Natural killer cell treated with Interleukin-12 subunit alpha and Interleukin-12 subunit beta and Interleukin-15 and Interleukin-18, amount 100 ng/mL, for 72 hours (primary cell): ENCODE measurements around the gene FBXL5. TPM values are rescaled to one million over a fixed set of nuclear protein-coding genes. Genes with fewer than 3 reads are reported as not detected.

Experiments used
- ATAC-seq, 2 donors: fragments of 150-1000 bp; cut with Tn5 transposase in 1 of 2; sonication (Bioruptor Pico), chemical (Tn5 transposase) in 1 of 2; 2 replicates each; pipeline ENCODE4 v1.10.0; 2021
- DNase-seq: peaks from one replicate; pipeline ENCODE4 v3.0.0; 2022; ENCODE audit warnings: low spot score
- H3K27ac Mint-ChIP-seq, 2 donors: 1 replicate in 1 of 2; 2 replicates in 1 of 2; pipeline ENCODE4 v1.8.0; 2022; ENCODE audit warnings: mixed read lengths in 2 of 2, mild to moderate bottlenecking in 1 of 2, moderate library complexity in 1 of 2
- H3K27me3 Mint-ChIP-seq, 2 donors: 1 replicate in 1 of 2; 2 replicates in 1 of 2; pipeline ENCODE4 v1.8.0; 2022; ENCODE audit warnings: mixed read lengths in 2 of 2
- H3K36me3 Mint-ChIP-seq: one replicate; pipeline ENCODE4 v1.8.0; 2022; ENCODE audit warnings: mixed read lengths
- H3K4me1 Mint-ChIP-seq, 2 donors: 1 replicate in 1 of 2; 2 replicates in 1 of 2; pipeline ENCODE4 v1.8.0; 2022; ENCODE audit warnings: low read depth in 2 of 2, mixed read lengths in 2 of 2, mild to moderate bottlenecking in 1 of 2
- H3K4me3 Mint-ChIP-seq: one replicate; pipeline ENCODE4 v1.8.0; 2022; ENCODE audit warnings: mixed read lengths
- H3K9me3 Mint-ChIP-seq: 2 replicates; pipeline ENCODE4 v1.8.0; 2022; ENCODE audit warnings: mixed read lengths
- total RNA-seq, 2 donors: library from RNA; stranded (reverse); gene quantifications; one replicate each; pipeline ENCODE4 v1.2.3, GENCODE V29; 2022

Gene FBXL5
- 10 to 100 TPM; 50.5 to 73.9 TPM for total RNA-seq

- no peaks in the 10 kb centered on the region for H3K36me3 Mint-ChIP-seq
- H3K27me3 Mint-ChIP-seq = no peaks in the 10 kb centered on the region
- H3K27ac Mint-ChIP-seq = peak within 1 kb of the TSS; percentile 85 to 94
- no peaks in the 10 kb centered on the region for H3K9me3 Mint-ChIP-seq
- ATAC-seq = peak; percentile 89 to 90
- H3K4me1 Mint-ChIP-seq = peaks cover 51 to 59% of the 10 kb centered on the region in 2 donors
- DNase-seq = peak; percentile 91
- peak within 1 kb of the TSS; percentile 94 for H3K4me3 Mint-ChIP-seq
Observed at GRCh38 chr4:15655223-15656037, at the start of gene FBXL5. Gene FBXL5 (minus strand): TSS chr4:15655357. CDS start chr4:15655287, 70 bp downstream.

GRCh38 chr4:15704129-15704528, 49.0 kb upstream of the FBXL5 start:
- Mint-ChIP-seq H3K36me3 (no peaks in the 10 kb centered on the region), H3K27me3 (peaks cover 11 to 17% of the 10 kb centered on the region in 2 donors), H3K4me3 (peak overlapping the region; percentile 84), H3K4me1 (peaks cover 0 to 16% of the 10 kb centered on the region in 2 donors), H3K9me3 (no peaks in the 10 kb centered on the region), H3K27ac (no peak overlapping the region)
- no peak for ATAC-seq
- no peak for DNase-seq

GRCh38 chr4:15703439-15703838, 48.3 kb upstream of the FBXL5 start:
- Mint-ChIP-seq H3K36me3 (no peaks in the 10 kb centered on the region), H3K4me1 (peaks cover 0 to 16% of the 10 kb centered on the region in 2 donors), H3K27me3 (peaks cover 15 to 17% of the 10 kb centered on the region in 2 donors), H3K4me3 (peak overlapping the region; percentile 84), H3K9me3 (no peaks in the 10 kb centered on the region), H3K27ac (no peak overlapping the region)
- ATAC-seq (peak; percentile 8 to 13), DNase-seq (no peak)

- no peak within 1 kb of the TSS for H3K27ac Mint-ChIP-seq
Observed at GRCh38 chr4:15702941-15703403, 47.8 kb upstream of the FBXL5 start, which contains the start of gene BST1. Gene BST1 (plus strand): TSS chr4:15703065. CDS start chr4:15703145, 80 bp downstream.

GRCh38 chr4:15696866-15697265, 41.7 kb upstream of the FBXL5 start:
- ATAC-seq (no peak), DNase-seq (no peak)
- no peak overlapping the region for H3K27ac Mint-ChIP-seq
- no peaks in the 10 kb centered on the region for H3K9me3 Mint-ChIP-seq
- H3K36me3 Mint-ChIP-seq = no peaks in the 10 kb centered on the region
- H3K27me3 Mint-ChIP-seq = peaks cover 14 to 15% of the 10 kb centered on the region in 2 donors
- no peak overlapping the region for H3K4me3 Mint-ChIP-seq
- H3K4me1 Mint-ChIP-seq = peaks cover 5% of the 10 kb centered on the region in 2 donors

More at GRCh38 chr4:15702941-15703403, 47.8 kb upstream of the FBXL5 start, which contains the start of gene BST1:
- peaks cover 0 to 16% of the 10 kb centered on the region in 2 donors for H3K4me1 Mint-ChIP-seq
- peak within 1 kb of the TSS; percentile 84 for H3K4me3 Mint-ChIP-seq
- H3K27me3 Mint-ChIP-seq = peaks cover 15 to 17% of the 10 kb centered on the region in 2 donors
- DNase-seq (peak; percentile 68), ATAC-seq (peak; percentile 78 to 80)
- no peaks in the 10 kb centered on the region for H3K9me3 Mint-ChIP-seq
- no peaks in the 10 kb centered on the region for H3K36me3 Mint-ChIP-seq

- no peak for DNase-seq
- no peak overlapping the region for H3K4me3 Mint-ChIP-seq
- H3K36me3 Mint-ChIP-seq = no peaks in the 10 kb centered on the region
- ATAC-seq = no peak
- no peaks in the 10 kb centered on the region for H3K9me3 Mint-ChIP-seq
- no peak overlapping the region for H3K27ac Mint-ChIP-seq
- peaks cover 9 to 15% of the 10 kb centered on the region in 2 donors for H3K27me3 Mint-ChIP-seq
- H3K4me1 Mint-ChIP-seq = peaks cover 5% of the 10 kb centered on the region in 2 donors
Observed at GRCh38 chr4:15695729-15696128, 40.6 kb upstream of the FBXL5 start.

- Mint-ChIP-seq H3K4me1 (peaks cover 5% of the 10 kb centered on the region in 2 donors), H3K9me3 (no peaks in the 10 kb centered on the region), H3K27ac (no peak overlapping the region), H3K27me3 (peaks cover 9 to 14% of the 10 kb centered on the region in 2 donors), H3K36me3 (no peaks in the 10 kb centered on the region), H3K4me3 (no peak overlapping the region)
- ATAC-seq (no peak), DNase-seq (no peak)
Observed at GRCh38 chr4:15695240-15695699, 40.1 kb upstream of the FBXL5 start.

- peaks cover 7% of the 10 kb centered on the region in 2 donors for H3K27me3 Mint-ChIP-seq
- H3K36me3 Mint-ChIP-seq = no peaks in the 10 kb centered on the region
- DNase-seq = no peak
Observed at GRCh38 chr4:15694431-15694830, 39.3 kb upstream of the FBXL5 start.

GRCh38 chr4:15692602-15693001, 37.4 kb upstream of the FBXL5 start:
- H3K9me3 Mint-ChIP-seq = no peaks in the 10 kb centered on the region
- peaks cover 0 to 5% of the 10 kb centered on the region in 2 donors for H3K27me3 Mint-ChIP-seq
- peaks cover 5% of the 10 kb centered on the region in 2 donors for H3K4me1 Mint-ChIP-seq
- no peak overlapping the region for H3K27ac Mint-ChIP-seq
- peaks cover 2% of the 10 kb centered on the region for H3K36me3 Mint-ChIP-seq
- H3K4me3 Mint-ChIP-seq = no peak overlapping the region
- ATAC-seq = no peak
- DNase-seq = no peak

More at GRCh38 chr4:15694431-15694830, 39.3 kb upstream of the FBXL5 start:
- no peaks in the 10 kb centered on the region for H3K9me3 Mint-ChIP-seq
- peaks cover 5% of the 10 kb centered on the region in 2 donors for H3K4me1 Mint-ChIP-seq
- ATAC-seq = no peak
- H3K4me3 Mint-ChIP-seq = no peak overlapping the region
- no peak overlapping the region for H3K27ac Mint-ChIP-seq

- ATAC-seq (no peak), DNase-seq (no peak)
- H3K4me1 Mint-ChIP-seq = no peaks in the 10 kb centered on the region
- peaks cover 6% of the 10 kb centered on the region for H3K36me3 Mint-ChIP-seq
- H3K27ac Mint-ChIP-seq = no peak overlapping the region
- no peak overlapping the region for H3K4me3 Mint-ChIP-seq
- no peaks in the 10 kb centered on the region for H3K9me3 Mint-ChIP-seq
- H3K27me3 Mint-ChIP-seq = no peaks in the 10 kb centered on the region
Observed at GRCh38 chr4:15691346-15692135, 36.4 kb upstream of the FBXL5 start.

- Mint-ChIP-seq H3K4me1 (peaks cover under 1 to 3% of the 10 kb centered on the region in 2 donors), H3K9me3 (no peaks in the 10 kb centered on the region), H3K27ac (no peak overlapping the region), H3K36me3 (peaks cover 6% of the 10 kb centered on the region), H3K27me3 (no peaks in the 10 kb centered on the region), H3K4me3 (no peak overlapping the region)
- no peak for DNase-seq
- ATAC-seq = no peak
Observed at GRCh38 chr4:15690020-15690809, 35.1 kb upstream of the FBXL5 start.

- peaks cover 3 to 7% of the 10 kb centered on the region in 2 donors for H3K4me1 Mint-ChIP-seq
- peaks cover 6% of the 10 kb centered on the region for H3K36me3 Mint-ChIP-seq
- no peak overlapping the region for H3K4me3 Mint-ChIP-seq
- no peaks in the 10 kb centered on the region for H3K27me3 Mint-ChIP-seq
- no peak overlapping the region for H3K27ac Mint-ChIP-seq
- H3K9me3 Mint-ChIP-seq = no peaks in the 10 kb centered on the region
- ATAC-seq (no peak), DNase-seq (no peak)
Observed at GRCh38 chr4:15689540-15689939, 34.4 kb upstream of the FBXL5 start.

GRCh38 chr4:15688051-15688450, 32.9 kb upstream of the FBXL5 start:
- no peak for DNase-seq
- Mint-ChIP-seq H3K4me3 (no peak overlapping the region), H3K27me3 (no peaks in the 10 kb centered on the region), H3K9me3 (no peaks in the 10 kb centered on the region), H3K36me3 (peaks cover 6% of the 10 kb centered on the region), H3K27ac (no peak overlapping the region), H3K4me1 (peaks cover 9 to 16% of the 10 kb centered on the region in 2 donors)
- ATAC-seq = no peak
